Stimulated activated naive CD8-positive, alpha-beta T cell treated with anti-CD3 and anti-CD28 coated beads, Interleukin-15, amount 100 ng/mL, for 72 hours (primary cell): ENCODE data around the gene SCML2.
"Not testable (repeated sequence)": the region's sequence is repeated elsewhere in the genome, so short reads cannot be mapped to it uniquely, and the experiment has no call there.

ENCODE experiments used
- ATAC-seq: fragments of 150-1000 bp; cut with Tn5 transposase; 2 replicates; pipeline ENCODE4 v1.10.0; 2021; ENCODE audit warnings: mild to moderate bottlenecking, moderate library complexity
- DNase-seq, 2 donors: peaks; one replicate each; pipeline ENCODE4 v3.0.0; 2021 to 2022
- H3K27ac Mint-ChIP-seq, 2 donors: one replicate each; pipeline ENCODE4 v1.8.0; 2022; ENCODE audit warnings: mild to moderate bottlenecking in 2 of 2, mixed read lengths in 2 of 2, moderate library complexity in 2 of 2
- H3K27me3 Mint-ChIP-seq: one replicate; pipeline ENCODE4 v1.8.0; 2022; ENCODE audit warnings: mixed read lengths
- H3K4me1 Mint-ChIP-seq: one replicate; pipeline ENCODE4 v1.8.0; 2022; ENCODE audit warnings: mild to moderate bottlenecking, mixed read lengths
- H3K4me3 Mint-ChIP-seq, 2 donors: one replicate each; pipeline ENCODE4 v1.8.0; 2022; ENCODE audit warnings: mild to moderate bottlenecking in 2 of 2, mixed read lengths in 2 of 2, moderate library complexity in 1 of 2
- H3K9me3 Mint-ChIP-seq, 2 donors: one replicate each; pipeline ENCODE4 v1.8.0; 2022; ENCODE audit warnings: mixed read lengths in 2 of 2

SCML2 gene

GRCh38 chrX:18291006-18291545 is 63.4 kb downstream of the SCML2 start:
- Mint-ChIP-seq H3K27me3 (no peaks in the 10 kb centered on the region), H3K27ac (no peak overlapping the region), H3K4me1 (no peaks in the 10 kb centered on the region), H3K4me3 (no peak overlapping the region), H3K9me3 (peaks cover 3 to 9% of the 10 kb centered on the region in 2 donors)
- DNase-seq: no peak
- ATAC-seq: no peak

DNA sequence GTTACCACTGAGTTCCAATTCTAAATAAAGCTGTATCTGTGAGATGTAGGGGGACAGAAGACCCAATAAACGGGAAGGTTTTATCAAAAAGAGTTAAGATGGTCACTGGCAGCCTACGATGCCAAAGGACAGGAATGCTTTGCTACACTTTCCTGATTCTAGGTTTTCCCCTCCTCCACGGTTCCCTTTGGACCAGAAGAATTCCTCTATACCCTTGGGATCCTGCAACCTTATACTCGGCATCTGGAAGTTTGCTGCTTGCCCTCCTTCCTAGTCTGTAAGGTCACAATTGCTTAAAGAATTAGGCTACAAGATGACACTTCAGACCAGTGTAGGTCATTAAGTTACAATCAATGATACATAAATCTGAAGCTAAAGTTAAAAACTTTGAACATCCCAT is 64.3 kb downstream of the SCML2 start:
- Mint-ChIP-seq H3K4me1 (no peaks in the 10 kb centered on the region), H3K4me3 (no peak overlapping the region), H3K27me3 (no peaks in the 10 kb centered on the region), H3K9me3 (peaks cover 0 to under 1% of the 10 kb centered on the region in 2 donors), H3K27ac (no peak overlapping the region)
- ATAC-seq: no peak
- DNase-seq: no peak

DNA sequence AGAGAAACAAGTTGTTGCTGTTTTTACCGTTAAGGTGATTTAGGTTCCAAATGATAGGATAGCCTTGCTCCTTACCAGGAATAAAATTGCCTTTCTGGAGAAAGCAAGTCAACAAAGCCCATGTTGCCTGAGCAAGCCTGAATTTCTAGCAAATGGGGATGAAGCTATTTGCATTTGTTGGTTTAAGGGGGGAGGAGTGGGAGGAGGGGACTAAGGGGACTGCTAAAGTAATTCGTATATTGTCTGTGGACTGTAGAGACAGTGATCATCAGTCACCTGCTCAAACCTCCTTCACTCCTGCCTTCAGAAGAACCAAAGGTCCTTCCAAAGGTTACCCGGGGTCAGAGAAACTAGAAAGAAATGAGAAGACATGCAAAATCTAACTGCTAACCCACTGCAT is 65.8 kb downstream of the SCML2 start:
- H3K27ac Mint-ChIP-seq: no peak overlapping the region
- no peak for DNase-seq

DNA sequence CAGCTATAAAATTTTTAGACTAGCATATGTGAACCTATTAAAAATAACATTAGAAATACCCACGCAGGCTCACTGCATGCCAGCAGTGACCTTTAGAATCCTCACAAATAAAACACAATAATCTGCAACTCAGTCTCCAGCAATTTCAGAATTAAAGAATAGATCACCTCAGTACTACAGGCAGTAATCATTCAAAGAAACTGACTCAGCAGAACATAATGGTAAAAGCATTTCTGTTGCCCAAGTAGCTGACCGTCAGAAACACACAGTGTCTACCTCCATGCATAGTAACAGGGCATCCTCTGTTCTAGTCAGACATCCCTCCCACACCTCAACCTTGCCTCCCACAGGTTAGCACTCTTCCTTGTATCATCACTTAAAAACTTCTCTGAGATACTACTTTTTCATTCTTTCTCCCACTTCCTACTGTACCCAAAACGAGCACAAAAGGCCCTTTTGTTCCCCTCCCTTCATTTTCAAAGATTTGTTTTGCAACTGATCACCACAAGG is 68.1 kb downstream of the SCML2 start:
- Mint-ChIP-seq H3K4me1 (no peaks in the 10 kb centered on the region), H3K27me3 (no peaks in the 10 kb centered on the region), H3K9me3 (no peaks in the 10 kb centered on the region), H3K27ac (no peak overlapping the region), H3K4me3 (no peak overlapping the region)
- ATAC-seq (no peak), DNase-seq (no peak)

More for the DNA sequence above, 65.8 kb downstream of the SCML2 start:
- ATAC-seq: no peak
- Mint-ChIP-seq H3K4me1 (no peaks in the 10 kb centered on the region), H3K27me3 (no peaks in the 10 kb centered on the region), H3K9me3 (no peaks in the 10 kb centered on the region), H3K4me3 (no peak overlapping the region)

- H3K27me3 Mint-ChIP-seq: no peaks in the 10 kb centered on the region
Observed at GRCh38 chrX:18278449-18278848, 76.0 kb downstream of the SCML2 start.

GRCh38 chrX:18272222-18272621 is 82.3 kb downstream of the SCML2 start:
- H3K27ac Mint-ChIP-seq: no peak overlapping the region
- ATAC-seq: no peak
- DNase-seq: no peak
- H3K4me3 Mint-ChIP-seq: no peak overlapping the region
- H3K4me1 Mint-ChIP-seq: peaks cover 2% of the 10 kb centered on the region
- no peaks in the 10 kb centered on the region for H3K27me3 Mint-ChIP-seq
- H3K9me3 Mint-ChIP-seq: peaks cover 0 to 15% of the 10 kb centered on the region in 2 donors

More at GRCh38 chrX:18278449-18278848, 76.0 kb downstream of the SCML2 start:
- DNase-seq: no peak
- no peaks in the 10 kb centered on the region for H3K4me1 Mint-ChIP-seq
- H3K27ac Mint-ChIP-seq: no peak overlapping the region
- H3K4me3 Mint-ChIP-seq: no peak overlapping the region
- no peak for ATAC-seq
- H3K9me3 Mint-ChIP-seq: peaks cover 0 to 35% of the 10 kb centered on the region in 2 donors

GRCh38 chrX:18271725-18272124 is 82.8 kb downstream of the SCML2 start:
- DNase-seq (no peak), ATAC-seq (no peak)
- Mint-ChIP-seq H3K27me3 (no peaks in the 10 kb centered on the region), H3K4me1 (peaks cover 7% of the 10 kb centered on the region), H3K9me3 (peaks cover 0 to 15% of the 10 kb centered on the region in 2 donors), H3K27ac (no peak overlapping the region), H3K4me3 (no peak overlapping the region)

GRCh38 chrX:18271309-18271708 is 83.2 kb downstream of the SCML2 start:
- Mint-ChIP-seq H3K4me3 (no peak overlapping the region), H3K9me3 (peaks cover 0 to 15% of the 10 kb centered on the region in 2 donors), H3K27ac (no peak overlapping the region), H3K27me3 (no peaks in the 10 kb centered on the region), H3K4me1 (peaks cover 10% of the 10 kb centered on the region)
- DNase-seq (no peak), ATAC-seq (no peak)

- no peak for DNase-seq
- no peak overlapping the region for H3K4me3 Mint-ChIP-seq
- H3K27me3 Mint-ChIP-seq: no peaks in the 10 kb centered on the region
- H3K27ac Mint-ChIP-seq: peak overlapping the region in 1 of 2 donors; percentile 1
- no peaks in the 10 kb centered on the region for H3K9me3 Mint-ChIP-seq
- no peaks in the 10 kb centered on the region for H3K4me1 Mint-ChIP-seq
- ATAC-seq: no peak
Observed at GRCh38 chrX:18255059-18255458, 99.4 kb downstream of the SCML2 start.

- DNase-seq (no peak), ATAC-seq (no peak)
- Mint-ChIP-seq H3K4me3 (no peak overlapping the region), H3K27ac (no peak overlapping the region), H3K27me3 (no peaks in the 10 kb centered on the region), H3K4me1 (no peaks in the 10 kb centered on the region), H3K9me3 (no peaks in the 10 kb centered on the region)
Observed at GRCh38 chrX:18252644-18253359, 101.7 kb downstream of the SCML2 start.

DNA sequence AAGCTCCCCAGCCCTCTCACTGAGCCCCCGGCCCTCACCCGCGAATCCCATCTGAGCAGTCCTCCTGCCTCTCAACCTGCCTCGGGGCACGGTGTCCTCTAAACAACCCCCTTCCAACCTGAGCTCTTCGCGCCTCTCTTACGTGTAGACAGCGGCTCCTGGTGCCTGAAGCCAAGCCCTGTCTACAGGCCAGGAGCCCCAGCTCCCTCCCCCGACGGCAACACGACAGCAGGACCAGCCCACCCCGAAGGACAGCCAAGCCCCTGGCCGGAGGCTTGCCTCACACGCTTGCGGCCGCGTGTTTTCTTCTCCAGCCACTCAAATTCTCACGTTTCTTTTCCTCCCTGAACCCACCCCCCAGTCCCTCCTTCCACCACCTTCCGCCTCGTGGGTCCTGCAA is 124.8 kb downstream of the SCML2 start:
- not testable (repeated sequence) for H3K27ac Mint-ChIP-seq, H3K4me3 Mint-ChIP-seq, H3K4me1 Mint-ChIP-seq, DNase-seq, H3K27me3 Mint-ChIP-seq, H3K9me3 Mint-ChIP-seq, ATAC-seq

DNA sequence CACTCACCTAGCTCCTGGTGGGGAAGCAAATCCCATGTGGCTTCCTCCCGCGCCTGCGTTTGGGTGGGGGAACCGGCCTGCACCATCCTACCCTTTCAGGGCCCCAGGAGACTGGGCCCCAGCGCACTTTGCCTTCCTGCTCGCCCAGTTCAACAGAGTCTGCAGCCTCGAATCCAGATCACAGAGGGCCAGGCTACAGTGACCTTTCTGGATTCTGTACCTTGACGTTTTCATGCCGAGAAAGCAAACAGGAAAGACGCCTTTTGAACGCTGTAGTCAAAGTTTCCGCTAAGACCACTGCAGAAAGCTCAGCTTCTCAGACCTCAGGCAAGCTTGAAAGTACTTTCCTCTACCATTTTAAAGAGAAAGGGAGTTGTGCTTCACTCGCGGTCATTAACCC is 126.4 kb downstream of the SCML2 start:
- Mint-ChIP-seq H3K4me3 (no peak overlapping the region), H3K4me1 (no peaks in the 10 kb centered on the region), H3K9me3 (no peaks in the 10 kb centered on the region), H3K27me3 (peaks cover 8% of the 10 kb centered on the region), H3K27ac (no peak overlapping the region)
- ATAC-seq: no peak
- no peak for DNase-seq

GRCh38 chrX:18227458-18227857 is 127.0 kb downstream of the SCML2 start:
- Mint-ChIP-seq H3K9me3 (no peaks in the 10 kb centered on the region), H3K27ac (no peak overlapping the region), H3K4me1 (no peaks in the 10 kb centered on the region), H3K27me3 (peaks cover 8% of the 10 kb centered on the region), H3K4me3 (no peak overlapping the region)
- no peak for ATAC-seq
- no peak for DNase-seq

- H3K27ac Mint-ChIP-seq: no peak within 1 kb of the TSS
- H3K4me1 Mint-ChIP-seq: no peaks in the 10 kb centered on the region
- DNase-seq: no peak
- no peak for ATAC-seq
- H3K4me3 Mint-ChIP-seq: no peak within 1 kb of the TSS
- no peaks in the 10 kb centered on the region for H3K27me3 Mint-ChIP-seq
- H3K9me3 Mint-ChIP-seq: peaks cover 0 to 15% of the 10 kb centered on the region in 2 donors
Observed at GRCh38 chrX:18220786-18221185, 133.7 kb downstream of the SCML2 start, which contains the start of gene BEND2. Gene BEND2, minus strand, starts transcription at chrX:18220886. Its CDS starts 136 bp downstream, at chrX:18220750.

DNA sequence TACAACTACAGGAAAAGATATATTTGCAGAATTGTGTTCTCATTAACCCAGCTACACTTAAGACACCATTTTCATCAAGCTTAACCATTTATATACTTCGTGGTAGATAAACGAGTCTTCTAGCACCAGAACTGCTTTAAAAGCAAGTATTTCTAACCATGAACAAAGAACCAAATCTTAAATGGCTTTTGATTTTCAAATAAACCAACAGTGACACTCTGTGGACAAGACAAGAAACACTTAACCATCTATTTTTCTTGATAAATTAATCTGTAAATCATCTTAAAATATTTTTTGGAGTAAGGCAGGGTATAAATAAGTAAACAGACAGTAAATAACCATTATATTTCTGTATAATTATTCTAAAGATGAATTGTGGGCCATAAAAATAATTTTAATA is 144.0 kb downstream of the SCML2 start:
- no peak for DNase-seq

GRCh38 chrX:18206657-18207056 is 147.8 kb downstream of the SCML2 start:
- no peaks in the 10 kb centered on the region for H3K9me3 Mint-ChIP-seq
- DNase-seq: no peak
- no peaks in the 10 kb centered on the region for H3K27me3 Mint-ChIP-seq
- H3K27ac Mint-ChIP-seq: no peak overlapping the region
- H3K4me3 Mint-ChIP-seq: no peak overlapping the region
- no peak for ATAC-seq
- no peaks in the 10 kb centered on the region for H3K4me1 Mint-ChIP-seq

More for the DNA sequence above, 144.0 kb downstream of the SCML2 start:
- no peak for ATAC-seq
- Mint-ChIP-seq H3K27me3 (no peaks in the 10 kb centered on the region), H3K27ac (no peak overlapping the region), H3K4me3 (no peak overlapping the region), H3K4me1 (no peaks in the 10 kb centered on the region), H3K9me3 (no peaks in the 10 kb centered on the region)
